Left ventricle myocardium inferior (tissue), 1 donor: Measurements from ENCODE around the gene ACOT2. TPM values are rescaled to one million over a fixed set of nuclear protein-coding genes. Genes with fewer than 3 reads are reported as not detected.

Source experiments
- DNase-seq: peaks from one replicate; pipeline ENCODE4 v3.0.0-alpha.2; 2020
- H3K27ac ChIP-seq: fragments of 200-600 bp; replicated peaks from 2 replicates; pipeline ENCODE4 v1.8.0; 2021
- H3K27me3 ChIP-seq: fragments of 200-600 bp; 2 replicates; pipeline ENCODE4 v1.8.0; 2021; ENCODE audit warnings: low read depth
- H3K36me3 ChIP-seq: fragments of 200-600 bp; 2 replicates; pipeline ENCODE4 v1.8.0; 2021
- H3K4me1 ChIP-seq: fragments of 200-600 bp; 2 replicates; pipeline ENCODE4 v1.8.0; 2021
- H3K4me3 ChIP-seq: fragments of 200-600 bp; 2 replicates; pipeline ENCODE4 v1.8.0; 2021; ENCODE audit warnings: mild to moderate bottlenecking, moderate library complexity
- H3K9me3 ChIP-seq: fragments of 200-600 bp; replicated peaks from 2 replicates; pipeline ENCODE4 v1.8.0; 2021
- intact Hi-C: fragments of 100-400 bp; cut with micrococcal nuclease; formaldehyde crosslinking; loops from one replicate; pipeline ENCODE4 v1.11.0; 2022
- total RNA-seq: library from RNA; stranded (reverse); fragmentation: NEBNext Ultra II Directional; extraction: Animal tissue kit (Norgen Biotek cat#: 25700); gene quantifications from one replicate; pipeline ENCODE4 v1.2.1, GENCODE V29; 2021
- TF ChIP-seq, protein P1 (sequence below): fragments of 200-600 bp; IDR thresholded peaks from 2 replicates; pipeline ENCODE4 v1.8.0; 2021; ENCODE audit warnings: antibody characterized with exemption, mild to moderate bottlenecking, borderline replicate concordance
- donor health status: DM: no; HTN: yes; CAD: no; lungs with severe emphysema.

The ACOT2 gene
- total RNA-seq, 1 donor from 2014 or later: 191 TPM

DNA sequence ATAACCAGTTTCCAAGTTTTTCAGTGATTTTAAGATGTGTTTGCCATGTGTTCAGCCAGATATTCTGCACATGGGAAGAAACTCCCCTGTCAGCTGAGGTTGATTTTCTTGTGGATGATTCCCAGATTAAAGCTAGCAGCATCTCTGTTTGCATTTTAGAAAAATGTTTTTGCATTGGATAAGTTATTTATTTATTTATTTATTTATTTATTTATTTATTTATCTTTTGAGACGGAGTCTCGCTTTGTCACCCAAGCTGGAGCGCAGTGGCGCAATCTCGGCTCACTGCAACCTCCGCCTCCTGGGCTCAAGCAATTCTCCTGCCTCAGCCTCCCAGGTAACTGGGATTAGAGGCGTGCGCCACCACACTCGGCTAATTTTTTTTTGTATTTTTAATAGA lies 25.5 kb downstream of the ACOT2 start:
- Histone ChIP-seq H3K27me3 (no peaks in the 10 kb centered on the region), H3K36me3 (no peaks in the 10 kb centered on the region), H3K4me3 (no peak overlapping the region), H3K9me3 (no peaks in the 10 kb centered on the region), H3K27ac (no peak overlapping the region), H3K4me1 (peaks cover 12% of the 10 kb centered on the region)
- TF ChIP-seq, protein P1, sequence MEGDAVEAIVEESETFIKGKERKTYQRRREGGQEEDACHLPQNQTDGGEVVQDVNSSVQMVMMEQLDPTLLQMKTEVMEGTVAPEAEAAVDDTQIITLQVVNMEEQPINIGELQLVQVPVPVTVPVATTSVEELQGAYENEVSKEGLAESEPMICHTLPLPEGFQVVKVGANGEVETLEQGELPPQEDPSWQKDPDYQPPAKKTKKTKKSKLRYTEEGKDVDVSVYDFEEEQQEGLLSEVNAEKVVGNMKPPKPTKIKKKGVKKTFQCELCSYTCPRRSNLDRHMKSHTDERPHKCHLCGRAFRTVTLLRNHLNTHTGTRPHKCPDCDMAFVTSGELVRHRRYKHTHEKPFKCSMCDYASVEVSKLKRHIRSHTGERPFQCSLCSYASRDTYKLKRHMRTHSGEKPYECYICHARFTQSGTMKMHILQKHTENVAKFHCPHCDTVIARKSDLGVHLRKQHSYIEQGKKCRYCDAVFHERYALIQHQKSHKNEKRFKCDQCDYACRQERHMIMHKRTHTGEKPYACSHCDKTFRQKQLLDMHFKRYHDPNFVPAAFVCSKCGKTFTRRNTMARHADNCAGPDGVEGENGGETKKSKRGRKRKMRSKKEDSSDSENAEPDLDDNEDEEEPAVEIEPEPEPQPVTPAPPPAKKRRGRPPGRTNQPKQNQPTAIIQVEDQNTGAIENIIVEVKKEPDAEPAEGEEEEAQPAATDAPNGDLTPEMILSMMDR: no peak
- no peak for DNase-seq
- intact Hi-C loops: no loop called here

DNA sequence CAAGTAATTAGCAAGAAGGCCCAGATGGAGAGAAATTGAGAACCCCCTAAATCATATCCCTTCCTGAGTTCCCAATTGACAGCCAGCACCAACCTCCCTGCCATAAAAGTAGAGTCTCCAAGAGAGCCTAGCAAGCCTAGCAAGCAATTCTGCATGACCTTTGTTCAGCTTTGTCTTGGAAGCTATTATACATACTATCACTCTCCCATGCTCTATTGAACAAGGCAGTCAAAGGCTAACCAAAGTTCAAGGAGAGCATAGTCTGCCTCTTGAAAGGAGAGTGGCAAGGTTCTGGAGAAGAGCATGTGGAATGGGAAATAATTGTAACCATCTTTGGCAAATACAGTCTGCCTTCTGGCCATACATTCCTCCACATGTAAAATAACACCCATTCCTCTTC lies 30.5 kb downstream of the ACOT2 start:
- no peaks in the 10 kb centered on the region for H3K4me1 ChIP-seq
- no peak for DNase-seq
- intact Hi-C loops: no loop called here

DNA sequence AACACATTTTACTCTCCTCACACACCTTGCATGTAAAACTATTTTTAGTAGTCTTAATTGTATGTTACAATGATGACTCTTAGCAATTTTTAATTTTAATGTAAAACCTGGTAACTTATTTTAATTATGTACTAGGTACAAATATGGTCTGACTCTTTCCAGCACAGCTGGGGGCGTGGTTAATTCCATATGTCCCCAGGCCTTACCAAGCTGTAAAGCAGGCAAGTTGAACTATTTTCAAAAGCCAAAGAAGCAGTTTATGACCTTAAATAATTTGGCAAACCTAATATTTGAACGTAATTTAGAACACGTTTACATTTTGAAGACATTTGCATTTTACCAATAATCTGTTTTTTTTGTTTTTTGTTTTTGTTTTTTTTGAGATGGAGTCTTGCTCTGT lies 34.0 kb downstream of the ACOT2 start:
- H3K36me3 ChIP-seq: no peaks in the 10 kb centered on the region
- no peak overlapping the region for H3K27ac ChIP-seq
- intact Hi-C loops: no loop called here
- H3K9me3 ChIP-seq: no peaks in the 10 kb centered on the region
- no peak for DNase-seq
- no peaks in the 10 kb centered on the region for H3K27me3 ChIP-seq
- H3K4me3 ChIP-seq: no peak overlapping the region
- TF ChIP-seq, protein P1: no peak
- H3K4me1 ChIP-seq: no peaks in the 10 kb centered on the region

More for the DNA sequence above, 30.5 kb downstream of the ACOT2 start:
- Histone ChIP-seq H3K9me3 (no peaks in the 10 kb centered on the region), H3K4me3 (no peak overlapping the region), H3K36me3 (no peaks in the 10 kb centered on the region), H3K27me3 (no peaks in the 10 kb centered on the region), H3K27ac (no peak overlapping the region)
- TF ChIP-seq, protein P1: no peak

DNA sequence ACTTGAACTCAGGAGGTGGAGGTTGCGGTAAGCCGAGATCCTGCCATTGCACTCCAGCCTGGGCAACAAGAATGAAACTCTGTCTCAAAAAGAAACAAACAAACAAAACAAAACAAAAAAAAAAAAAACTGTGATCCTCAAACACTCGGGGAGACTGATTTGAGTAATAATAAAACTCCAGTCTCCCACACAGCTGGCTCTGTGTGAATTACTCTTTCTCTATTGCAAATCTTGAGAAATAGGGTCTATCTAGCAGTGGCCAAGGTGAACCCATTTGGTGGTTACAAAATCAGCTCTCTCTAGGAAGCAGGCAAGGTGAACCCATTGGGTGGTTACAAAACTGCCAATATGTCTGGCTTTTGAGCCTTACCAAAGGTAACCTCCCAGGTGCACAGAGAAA lies 37.3 kb downstream of the ACOT2 start:
- Histone ChIP-seq H3K9me3 (peaks cover 5% of the 10 kb centered on the region), H3K4me3 (no peak overlapping the region), H3K27me3 (no peaks in the 10 kb centered on the region), H3K4me1 (no peaks in the 10 kb centered on the region), H3K36me3 (no peaks in the 10 kb centered on the region), H3K27ac (no peak overlapping the region)
- DNase-seq: no peak
- intact Hi-C loops: no loop called here
- TF ChIP-seq, protein P1: no peak

DNA sequence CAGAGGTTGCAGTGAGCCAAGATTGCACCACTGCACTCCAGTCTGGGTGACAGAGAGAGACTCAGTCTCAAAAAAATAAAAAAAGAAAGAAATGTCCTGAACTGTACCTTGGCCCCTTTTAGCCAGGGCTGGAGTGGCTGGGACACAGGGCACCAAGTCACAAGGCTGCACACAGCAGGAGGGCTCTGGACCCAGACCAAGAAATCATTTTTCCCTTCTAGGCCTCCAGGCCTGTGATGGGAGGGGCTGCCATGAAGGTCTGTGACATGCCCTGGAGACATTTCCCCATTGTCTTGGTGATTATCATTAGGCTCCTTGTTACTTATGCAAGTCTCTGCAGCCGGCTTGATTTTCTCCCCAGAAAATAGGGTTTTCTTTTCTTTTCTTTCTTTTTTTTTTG lies 38.2 kb downstream of the ACOT2 start:
- no peak overlapping the region for H3K4me3 ChIP-seq
- intact Hi-C loops: no loop called here
- H3K9me3 ChIP-seq: peaks cover 5% of the 10 kb centered on the region
- H3K36me3 ChIP-seq: no peaks in the 10 kb centered on the region
- H3K27ac ChIP-seq: no peak overlapping the region
- H3K27me3 ChIP-seq: no peaks in the 10 kb centered on the region
- no peak for DNase-seq
- peaks cover 4% of the 10 kb centered on the region for H3K4me1 ChIP-seq
- TF ChIP-seq, protein P1: no peak

DNA sequence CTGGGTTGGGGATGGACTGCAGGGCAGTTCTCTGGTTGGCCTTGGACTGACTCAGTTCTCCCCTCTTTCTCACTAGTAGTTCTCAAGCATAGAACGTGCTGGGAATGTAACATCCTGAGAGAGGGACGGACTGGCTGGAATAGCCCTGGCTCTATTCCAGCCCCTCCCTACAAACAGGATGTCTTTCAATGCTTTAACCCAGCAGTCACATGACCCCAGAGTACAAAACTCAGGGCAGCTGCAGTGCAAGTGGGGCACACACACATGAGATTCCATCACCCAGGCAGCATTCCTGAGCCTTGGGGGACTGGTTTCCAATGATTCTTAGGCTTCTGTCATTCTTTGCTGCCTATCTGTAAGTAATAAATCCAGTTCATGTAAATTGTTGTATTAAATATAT lies 41.7 kb downstream of the ACOT2 start:
- intact Hi-C loops: no loop called here
- Histone ChIP-seq H3K4me3 (no peak overlapping the region), H3K27me3 (no peaks in the 10 kb centered on the region), H3K4me1 (peaks cover 9% of the 10 kb centered on the region), H3K36me3 (no peaks in the 10 kb centered on the region), H3K9me3 (peaks cover 5% of the 10 kb centered on the region), H3K27ac (no peak overlapping the region)
- TF ChIP-seq, protein P1: no peak
- DNase-seq: no peak
